Prostate gland (tissue), 2 donors: Measurements from ENCODE around the gene INTS3. TPM values are rescaled to one million over a fixed set of nuclear protein-coding genes. Genes with fewer than 3 reads are reported as not detected.

Source experiments
- DNase-seq: peaks from one replicate; pipeline ENCODE4 v3.0.0-alpha.2; 2019; ENCODE audit warnings: low spot score
- H3K27ac ChIP-seq, 2 donors: fragments of 200-600 bp; sonication (generic); 2 replicates each; pipeline ENCODE4 v1.5.1; 2017 to 2019
- H3K27me3 ChIP-seq: fragments of 200-600 bp; sonication (generic); replicated peaks from 2 replicates; pipeline ENCODE4 v1.5.1; 2019; ENCODE audit not compliant: insufficient read depth
- H3K36me3 ChIP-seq, 2 donors: fragments of 200-600 bp; sonication (generic); 1 replicate in 1 of 2; 2 replicates in 1 of 2; pipeline versions ENCODE4 v1.5.1 to v1.8.1; 2017 to 2019
- H3K4me1 ChIP-seq: fragments of 200-600 bp; sonication (generic); replicated peaks from 2 replicates; pipeline ENCODE4 v1.5.1; 2019
- H3K4me3 ChIP-seq, 2 donors: fragments of 200-600 bp; sonication (generic); 2 replicates each; pipeline ENCODE4 v1.5.1; 2017 to 2019
- H3K9me3 ChIP-seq: fragments of 200-600 bp; sonication (generic); 2 replicates; pipeline ENCODE4 v1.5.1; 2017
- POLR2A ChIP-seq: fragments of 450-650 bp; IDR thresholded peaks from one replicate; pipeline ENCODE4 v1.6.1; 2016; ENCODE audit warnings: antibody characterized with exemption, mild to moderate bottlenecking
- POLR2AphosphoS5 ChIP-seq: sonication (generic); formaldehyde crosslinking; IDR thresholded peaks from one replicate; pipeline ENCODE4 v1.6.1; 2017; ENCODE audit warnings: antibody characterized with exemption
- WGBS: methylation state at CpG from one replicate; pipeline ENCODE4 v1.1.5; 2018; 5-methylcytosine and 5-hydroxymethylcytosine counted together
- intact Hi-C: fragments of 100-400 bp; cut with DNase I; formaldehyde crosslinking; loops from one replicate; pipeline ENCODE4 v1.14.2; 2022
- total RNA-seq, 2 donors: library from RNA; depleted of rRNA; stranded (reverse); fragments of >200 nt; gene quantifications; one replicate each; pipeline ENCODE4 v1.1.0, GENCODE V29; 2016
- TF ChIP-seq, protein P1 (sequence below), 4 experiments: fragments of 200-600 bp in 2 of 4; fragments of 450-650 bp in 2 of 4; sonication (generic) in 2 of 4; IDR thresholded peaks; 1 replicate in 3 of 4; 2 replicates in 1 of 4; pipeline ENCODE4 v1.5.1; 2016 to 2019; ENCODE audit warnings: antibody characterized with exemption in 4 of 4, mild to moderate bottlenecking in 2 of 4, moderate library complexity in 2 of 4

The INTS3 gene
- total RNA-seq, 2 donors from 2014 or later: 26.1 to 70.0 TPM

- intact Hi-C loops: no loop called here
- H3K4me3 ChIP-seq: no peak overlapping the region
- TF ChIP-seq POLR2A (no peak), POLR2AphosphoS5 (no peak)
- TF ChIP-seq, protein P1, sequence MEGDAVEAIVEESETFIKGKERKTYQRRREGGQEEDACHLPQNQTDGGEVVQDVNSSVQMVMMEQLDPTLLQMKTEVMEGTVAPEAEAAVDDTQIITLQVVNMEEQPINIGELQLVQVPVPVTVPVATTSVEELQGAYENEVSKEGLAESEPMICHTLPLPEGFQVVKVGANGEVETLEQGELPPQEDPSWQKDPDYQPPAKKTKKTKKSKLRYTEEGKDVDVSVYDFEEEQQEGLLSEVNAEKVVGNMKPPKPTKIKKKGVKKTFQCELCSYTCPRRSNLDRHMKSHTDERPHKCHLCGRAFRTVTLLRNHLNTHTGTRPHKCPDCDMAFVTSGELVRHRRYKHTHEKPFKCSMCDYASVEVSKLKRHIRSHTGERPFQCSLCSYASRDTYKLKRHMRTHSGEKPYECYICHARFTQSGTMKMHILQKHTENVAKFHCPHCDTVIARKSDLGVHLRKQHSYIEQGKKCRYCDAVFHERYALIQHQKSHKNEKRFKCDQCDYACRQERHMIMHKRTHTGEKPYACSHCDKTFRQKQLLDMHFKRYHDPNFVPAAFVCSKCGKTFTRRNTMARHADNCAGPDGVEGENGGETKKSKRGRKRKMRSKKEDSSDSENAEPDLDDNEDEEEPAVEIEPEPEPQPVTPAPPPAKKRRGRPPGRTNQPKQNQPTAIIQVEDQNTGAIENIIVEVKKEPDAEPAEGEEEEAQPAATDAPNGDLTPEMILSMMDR (IDR thresholded peaks at IDR 0.05): no peak
- H3K4me1 ChIP-seq: no peaks in the 10 kb centered on the region
- DNase-seq: no peak
- H3K36me3 ChIP-seq: no peaks in the 10 kb centered on the region
- H3K9me3 ChIP-seq: no peaks in the 10 kb centered on the region
- H3K27me3 ChIP-seq: no peaks in the 10 kb centered on the region
- WGBS: 73% methylated on average over 12 of the region's 12 CpGs
- no peak overlapping the region for H3K27ac ChIP-seq
These were observed 30.4 kb upstream of the INTS3 start for GRCh38 chr1:153697191-153698019.

DNA sequence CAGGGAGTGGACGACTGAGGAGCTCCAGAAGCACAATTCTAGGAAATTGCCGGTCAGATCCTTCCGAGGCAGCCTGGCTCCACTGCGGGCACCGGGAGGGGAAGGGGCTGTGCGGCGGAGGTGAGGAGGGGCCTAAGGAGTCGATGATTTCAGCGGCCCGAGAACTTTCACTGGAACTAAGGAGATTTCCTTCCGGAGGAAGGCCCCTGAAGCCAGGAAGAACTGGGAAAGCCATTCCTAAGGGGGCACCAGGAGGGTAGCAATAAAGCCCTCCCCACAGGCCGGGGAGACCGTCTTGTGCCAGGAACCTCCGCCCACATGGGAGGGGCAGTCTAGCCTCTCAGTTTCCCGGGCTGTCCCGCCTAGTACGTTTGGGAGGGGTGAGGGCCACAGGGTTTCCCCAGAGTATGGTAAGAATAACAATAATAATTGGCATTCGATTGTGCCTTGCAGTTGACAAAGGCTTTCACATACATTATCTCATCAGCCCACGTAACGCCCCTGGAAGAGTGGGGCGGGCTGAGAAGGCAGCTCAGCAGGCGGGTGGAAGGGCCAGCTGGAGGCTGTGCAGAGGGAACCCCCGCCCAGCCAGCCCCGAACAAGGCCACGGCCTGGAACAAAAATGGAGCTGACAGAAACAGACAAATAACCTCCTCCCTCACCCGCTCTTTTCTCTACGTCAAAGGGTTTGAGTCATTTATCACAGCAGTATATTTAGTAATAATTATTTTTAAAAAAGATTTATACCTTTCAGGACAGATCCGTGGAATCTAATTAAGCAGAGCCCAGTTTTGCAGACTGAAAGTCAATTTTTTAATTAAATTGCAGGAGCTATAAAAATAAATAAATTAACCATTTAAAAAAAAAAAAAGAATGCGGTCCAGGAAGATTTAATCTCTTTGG lies 29.6 kb upstream of the INTS3 start:
- no peak overlapping the region for H3K27ac ChIP-seq
- H3K9me3 ChIP-seq: no peaks in the 10 kb centered on the region
- no peaks in the 10 kb centered on the region for H3K36me3 ChIP-seq
- no peak overlapping the region for H3K4me3 ChIP-seq
- TF ChIP-seq POLR2AphosphoS5: no peak
- TF ChIP-seq POLR2A: no peak
- TF ChIP-seq, protein P1 (IDR thresholded peaks at IDR 0.05): no peak
- DNase-seq: no peak
- 40% methylated on average over 28 of the region's 29 CpGs for WGBS
- intact Hi-C loops: no loop called here
- no peaks in the 10 kb centered on the region for H3K27me3 ChIP-seq
- no peaks in the 10 kb centered on the region for H3K4me1 ChIP-seq

DNA sequence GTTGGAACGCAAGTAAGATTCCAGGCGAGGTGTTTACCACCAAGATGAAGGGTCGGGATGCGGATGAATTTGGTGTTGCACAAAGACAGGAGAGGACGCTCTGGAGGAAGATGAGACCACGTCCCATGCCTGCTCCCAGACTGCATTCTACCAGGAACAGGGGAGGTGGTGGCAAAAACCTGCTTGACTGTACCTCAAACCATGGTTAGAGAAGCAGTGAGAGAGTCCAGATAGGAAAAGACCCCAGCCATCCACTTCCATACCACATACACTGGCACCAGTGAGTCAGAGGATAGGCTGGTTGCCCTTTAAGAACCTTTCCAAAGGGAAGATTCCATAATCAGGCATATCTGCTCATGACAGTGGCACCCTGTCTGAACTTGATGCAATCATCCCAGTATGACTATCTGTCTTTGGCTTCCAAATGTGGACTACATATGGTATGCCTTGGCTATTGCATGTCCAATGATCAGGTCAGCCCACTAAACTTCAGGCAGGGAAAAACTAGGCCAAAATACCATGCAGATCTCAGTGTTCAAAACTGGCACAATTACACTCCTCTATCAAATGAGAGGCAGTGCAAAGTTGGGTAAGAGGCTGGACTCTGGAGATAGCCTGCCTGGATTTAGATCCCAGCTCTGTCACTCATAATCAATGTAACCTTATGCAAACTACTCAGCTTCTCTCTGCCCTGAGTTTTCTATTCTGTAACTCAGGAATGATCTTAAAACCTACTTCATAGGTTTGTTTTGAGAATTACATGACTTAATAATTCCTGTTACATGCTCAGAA lies 28.7 kb upstream of the INTS3 start:
- Histone ChIP-seq H3K9me3 (no peaks in the 10 kb centered on the region), H3K36me3 (no peaks in the 10 kb centered on the region), H3K27ac (no peak overlapping the region), H3K4me1 (no peaks in the 10 kb centered on the region), H3K27me3 (no peaks in the 10 kb centered on the region), H3K4me3 (no peak overlapping the region)
- intact Hi-C loops: no loop called here
- TF ChIP-seq POLR2A (no peak), POLR2AphosphoS5 (no peak)
- TF ChIP-seq, protein P1 (IDR thresholded peaks at IDR 0.05): no peak
- WGBS: 93% methylated on average over 6 of the region's 6 CpGs
- DNase-seq: no peak

DNA sequence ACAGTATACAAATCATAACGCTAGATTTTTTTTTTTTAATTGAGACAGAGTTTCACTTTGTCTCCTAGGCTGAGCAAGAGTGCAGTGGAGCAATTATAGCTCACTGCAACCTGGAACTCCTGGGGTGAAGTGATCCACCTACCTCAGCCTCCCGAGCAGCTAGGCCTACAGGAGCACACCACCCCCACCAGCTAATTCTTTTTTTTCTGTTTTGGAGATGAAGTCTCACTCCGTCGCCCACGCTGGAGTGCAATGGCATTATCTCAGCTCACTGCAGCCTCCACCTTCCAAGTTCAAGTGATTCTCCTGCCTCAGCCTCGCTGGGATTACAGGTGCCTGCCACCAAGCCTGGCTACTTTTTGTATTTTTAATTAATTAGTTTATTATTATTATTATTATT lies 28.1 kb upstream of the INTS3 start:
- TF ChIP-seq, protein P1 (IDR thresholded peaks at IDR 0.05): no peak
- no peak for TF ChIP-seq POLR2A
- TF ChIP-seq POLR2AphosphoS5: no peak
- no peak overlapping the region for H3K27ac ChIP-seq
- no peaks in the 10 kb centered on the region for H3K36me3 ChIP-seq
- intact Hi-C loops: no loop called here
- no peaks in the 10 kb centered on the region for H3K4me1 ChIP-seq
- no peaks in the 10 kb centered on the region for H3K27me3 ChIP-seq
- H3K9me3 ChIP-seq: no peaks in the 10 kb centered on the region
- no peak overlapping the region for H3K4me3 ChIP-seq
- DNase-seq: no peak
- WGBS: 93% methylated on average over 6 of the region's 6 CpGs
